PC-9 (cell line): ENCODE measurements around the gene TXNDC12.

ENCODE experiments used
- EZH2 ChIP-seq: fragments of 200-600 bp; sonication (generic); IDR thresholded peaks from 2 replicates; pipeline ENCODE4 v1.8.0; 2017; ENCODE audit warnings: antibody characterized with exemption, low read depth
- TF ChIP-seq, protein P1 (sequence below): fragments of 200-600 bp; sonication (generic); conservative IDR thresholded peaks from 2 replicates; pipeline ENCODE4 v1.6.1; 2017; ENCODE audit warnings: mixed run types, antibody characterized with exemption, mild to moderate bottlenecking, moderate library complexity

DNA sequence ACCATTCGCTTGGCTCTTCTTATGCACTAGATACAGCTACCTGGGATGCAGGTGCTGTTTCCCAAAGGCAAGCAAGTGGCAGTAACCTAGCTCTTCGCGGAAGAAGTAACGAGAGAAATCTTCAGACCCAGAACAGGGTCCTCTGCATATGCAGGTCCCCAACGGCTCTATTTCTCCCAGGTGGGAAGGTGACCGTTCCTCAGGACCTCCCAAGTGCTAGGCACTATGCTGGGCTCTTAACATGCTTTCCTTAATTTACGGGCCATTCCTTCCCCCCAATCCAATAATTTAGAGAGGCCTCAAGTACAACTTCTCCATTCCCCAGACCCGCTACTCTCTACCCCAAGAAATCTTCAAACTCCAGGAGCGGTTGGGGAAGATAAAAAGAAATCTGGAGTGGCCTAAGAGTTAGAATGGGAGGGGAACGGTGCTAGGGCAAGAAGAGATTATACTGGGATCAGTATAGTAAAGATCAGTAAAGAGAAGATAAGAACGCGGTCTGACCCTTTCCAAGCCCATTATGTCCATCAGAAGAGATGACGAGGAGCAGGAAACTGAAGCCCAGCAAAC, 410 bp downstream of the TXNDC12 start:
- no peak for TF ChIP-seq EZH2
- TF ChIP-seq, protein P1, sequence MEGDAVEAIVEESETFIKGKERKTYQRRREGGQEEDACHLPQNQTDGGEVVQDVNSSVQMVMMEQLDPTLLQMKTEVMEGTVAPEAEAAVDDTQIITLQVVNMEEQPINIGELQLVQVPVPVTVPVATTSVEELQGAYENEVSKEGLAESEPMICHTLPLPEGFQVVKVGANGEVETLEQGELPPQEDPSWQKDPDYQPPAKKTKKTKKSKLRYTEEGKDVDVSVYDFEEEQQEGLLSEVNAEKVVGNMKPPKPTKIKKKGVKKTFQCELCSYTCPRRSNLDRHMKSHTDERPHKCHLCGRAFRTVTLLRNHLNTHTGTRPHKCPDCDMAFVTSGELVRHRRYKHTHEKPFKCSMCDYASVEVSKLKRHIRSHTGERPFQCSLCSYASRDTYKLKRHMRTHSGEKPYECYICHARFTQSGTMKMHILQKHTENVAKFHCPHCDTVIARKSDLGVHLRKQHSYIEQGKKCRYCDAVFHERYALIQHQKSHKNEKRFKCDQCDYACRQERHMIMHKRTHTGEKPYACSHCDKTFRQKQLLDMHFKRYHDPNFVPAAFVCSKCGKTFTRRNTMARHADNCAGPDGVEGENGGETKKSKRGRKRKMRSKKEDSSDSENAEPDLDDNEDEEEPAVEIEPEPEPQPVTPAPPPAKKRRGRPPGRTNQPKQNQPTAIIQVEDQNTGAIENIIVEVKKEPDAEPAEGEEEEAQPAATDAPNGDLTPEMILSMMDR, result no peak
